Upper lobe of left lung (tissue), 4 donors: ENCODE measurements around the gene SGCD.

Experiments
- CTCF ChIP-seq, 6 experiments: fragments of 450-650 bp in 4 of 6; fragments of 200-600 bp in 2 of 6; sonication (generic) in 2 of 6; IDR thresholded peaks; one replicate each; pipeline ENCODE4 v1.5.1; 2016 to 2019; ENCODE audit warnings: antibody characterized with exemption in 6 of 6
- POLR2AphosphoS5 ChIP-seq, 2 donors: sonication (generic); formaldehyde crosslinking; IDR thresholded peaks; one replicate each; pipeline ENCODE4 v1.5.1; 2017; ENCODE audit warnings: antibody characterized with exemption in 2 of 2

DNA sequence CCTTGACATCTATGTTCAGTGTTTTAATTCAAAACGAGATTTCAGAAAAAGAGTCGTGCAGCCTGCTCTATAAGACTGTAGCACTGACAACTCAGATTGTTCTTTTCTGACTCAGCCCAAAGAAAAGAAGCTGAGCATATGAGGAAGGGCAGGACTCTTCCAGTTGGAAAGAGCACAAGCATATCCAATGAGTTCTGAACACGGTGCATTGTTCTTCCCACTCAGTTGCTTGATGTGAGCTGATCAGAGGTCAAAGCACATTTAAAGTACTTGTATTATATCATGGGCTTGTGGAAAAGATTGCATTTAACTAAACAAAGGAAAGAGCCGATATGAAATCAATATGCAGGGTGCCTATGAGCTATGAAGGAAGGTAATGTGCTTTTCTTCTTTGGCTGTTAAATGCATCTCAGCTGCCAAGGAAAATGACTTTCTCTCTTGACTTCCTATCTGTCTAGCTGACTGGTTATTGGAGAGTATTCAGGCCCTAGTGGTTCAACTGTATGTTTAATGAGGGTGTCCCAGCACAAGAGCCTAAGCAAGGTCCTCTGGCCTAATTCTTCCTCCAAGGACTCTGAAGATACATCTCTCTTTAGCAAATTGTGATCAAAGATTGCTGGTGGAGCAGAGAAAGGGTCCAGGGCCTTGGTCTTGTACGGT lies 296.5 kb downstream of the SGCD start:
- no peak for TF ChIP-seq CTCF (IDR thresholded peaks at IDR 0.05)
- TF ChIP-seq POLR2AphosphoS5 (IDR thresholded peaks at IDR 0.05) = no peak
